Thoracic aorta (tissue), 2 donors: ENCODE measurements around the gene CEBPA. TPM values are rescaled to one million over a fixed set of nuclear protein-coding genes. Genes with fewer than 3 reads are reported as not detected.
"Not testable (repeated sequence)": the region's sequence is repeated elsewhere in the genome, so short reads cannot be mapped to it uniquely, and the experiment has no call there.

ENCODE experiments used
- ATAC-seq: fragments of 150-250 bp; one replicate; pipeline ENCODE4 v1.8.0; 2017; ENCODE audit warnings: low read depth; ENCODE audit not compliant: insufficient number of reproducible peaks, low FRiP score
- DNase-seq: peaks from one replicate; pipeline ENCODE4 v3.0.0-alpha.2; 2020; ENCODE audit warnings: low spot score
- H3K27ac ChIP-seq, 2 donors: fragments of 200-600 bp; sonication (generic); 1 replicate in 1 of 2; 2 replicates in 1 of 2; pipeline ENCODE4 v1.5.1; 2016; ENCODE audit warnings: mild to moderate bottlenecking in 2 of 2, moderate library complexity in 2 of 2
- H3K27me3 ChIP-seq: fragments of 200-600 bp; sonication (generic); replicated peaks from 2 replicates; pipeline ENCODE4 v1.6.0; 2016; ENCODE audit warnings: mild to moderate bottlenecking; ENCODE audit not compliant: insufficient read depth
- H3K36me3 ChIP-seq: fragments of 200-600 bp; sonication (generic); one replicate; pipeline ENCODE4 v1.5.1; 2016
- H3K4me1 ChIP-seq, 2 donors: fragments of 200-600 bp; sonication (generic); 1 replicate in 1 of 2; 2 replicates in 1 of 2; pipeline versions ENCODE4 v1.5.1 to v1.6.0; 2016; ENCODE audit warnings: low read depth in 2 of 2, mild to moderate bottlenecking in 1 of 2; ENCODE audit not compliant: control insufficient read depth in 1 of 2
- H3K4me3 ChIP-seq: fragments of 200-600 bp; sonication (generic); 2 replicates; pipeline ENCODE4 v1.5.1; 2016; ENCODE audit warnings: mild to moderate bottlenecking
- H3K9me3 ChIP-seq: fragments of 200-600 bp; sonication (generic); 2 replicates; pipeline ENCODE4 v1.5.1; 2016
- CTCF ChIP-seq: fragments of 200-600 bp; sonication (generic); IDR thresholded peaks from one replicate; pipeline ENCODE4 v1.5.1; 2019; ENCODE audit warnings: antibody characterized with exemption
- total RNA-seq, 2 donors: library from RNA; depleted of rRNA; stranded (reverse); fragments of >200 nt; gene quantifications; one replicate each; pipeline versions ENCODE4 v1.1.0 to v1.2.3, GENCODE V29; 2016

Gene CEBPA
- total RNA-seq, 2 donors from 2014 or later = 4.7 to 4.9 TPM

- no peak for DNase-seq
- H3K36me3 ChIP-seq = no peaks in the 10 kb centered on the region
- no peaks in the 10 kb centered on the region for H3K9me3 ChIP-seq
- H3K27ac ChIP-seq = no peak overlapping the region
- no peaks in the 10 kb centered on the region for H3K27me3 ChIP-seq
- TF ChIP-seq CTCF = no peak
- H3K4me3 ChIP-seq = no peak overlapping the region
- ATAC-seq = no peak
- H3K4me1 ChIP-seq = no peaks in the 10 kb centered on the region
These were observed 14.4 kb upstream of the CEBPA start for GRCh38 chr19:33316541-33317264.

- H3K27me3 ChIP-seq, ATAC-seq, H3K4me1 ChIP-seq, H3K4me3 ChIP-seq, H3K9me3 ChIP-seq, H3K36me3 ChIP-seq, DNase-seq, H3K27ac ChIP-seq: not testable (repeated sequence)
These were observed 10.5 kb upstream of the CEBPA start for GRCh38 chr19:33312808-33313207.

GRCh38 chr19:33312065-33312464 lies 9.7 kb upstream of the CEBPA start:
- no peak for TF ChIP-seq CTCF
- H3K9me3 ChIP-seq = no peaks in the 10 kb centered on the region
- H3K27me3 ChIP-seq = no peaks in the 10 kb centered on the region
- peaks cover 0 to 3% of the 10 kb centered on the region in 2 donors for H3K4me1 ChIP-seq
- no peak overlapping the region for H3K27ac ChIP-seq
- ATAC-seq (no peak), DNase-seq (no peak)
- no peak overlapping the region for H3K4me3 ChIP-seq
- H3K36me3 ChIP-seq = no peaks in the 10 kb centered on the region

- Histone ChIP-seq H3K4me1 (peaks cover 0 to 3% of the 10 kb centered on the region in 2 donors), H3K27me3 (no peaks in the 10 kb centered on the region), H3K27ac (no peak overlapping the region), H3K36me3 (no peaks in the 10 kb centered on the region), H3K4me3 (no peak overlapping the region), H3K9me3 (no peaks in the 10 kb centered on the region)
- TF ChIP-seq CTCF = no peak
- ATAC-seq (no peak), DNase-seq (no peak)
These were observed 9.0 kb upstream of the CEBPA start for GRCh38 chr19:33311326-33311682.

- peaks cover 0 to 3% of the 10 kb centered on the region in 2 donors for H3K4me1 ChIP-seq
- H3K27me3 ChIP-seq = no peaks in the 10 kb centered on the region
- no peak for TF ChIP-seq CTCF
- H3K4me3 ChIP-seq = no peak overlapping the region
- DNase-seq (no peak), ATAC-seq (no peak)
- no peak overlapping the region for H3K27ac ChIP-seq
- H3K9me3 ChIP-seq = no peaks in the 10 kb centered on the region
- no peaks in the 10 kb centered on the region for H3K36me3 ChIP-seq
These were observed 8.4 kb upstream of the CEBPA start for GRCh38 chr19:33310606-33311325.
